Skeletal muscle tissue (tissue), 4 donors: ENCODE results near the gene FOXN1. TPM values are rescaled to one million over a fixed set of nuclear protein-coding genes. Genes with fewer than 3 reads are reported as not detected.

Source experiments
- H3K27ac ChIP-seq: one replicate; pipeline ENCODE4 v1.7.0; 2013; ENCODE audit warnings: mild to moderate bottlenecking, low read depth, low read length, inconsistent platforms
- H3K27me3 ChIP-seq, 3 donors: one replicate each; pipeline ENCODE4 v1.7.0; 2013; ENCODE audit warnings: low read length in 3 of 3; ENCODE audit not compliant: control insufficient read depth in 3 of 3, insufficient read depth in 3 of 3
- H3K36me3 ChIP-seq, 3 donors: one replicate each; pipeline ENCODE4 v1.7.0; 2013; ENCODE audit warnings: low read length in 3 of 3; ENCODE audit not compliant: control insufficient read depth in 3 of 3, insufficient read depth in 3 of 3
- H3K4me1 ChIP-seq, 3 donors: one replicate each; pipeline ENCODE4 v1.7.0; 2013; ENCODE audit warnings: low read length in 3 of 3, mild to moderate bottlenecking in 3 of 3; ENCODE audit not compliant: control insufficient read depth in 3 of 3, insufficient read depth in 3 of 3
- H3K4me3 ChIP-seq, 3 donors: one replicate each; pipeline ENCODE4 v1.7.0; 2013; ENCODE audit warnings: low read length in 3 of 3
- H3K9ac ChIP-seq, 3 donors: one replicate each; pipeline ENCODE4 v1.7.0; 2013; ENCODE audit warnings: low read length in 3 of 3, mild to moderate bottlenecking in 3 of 3, moderate library complexity in 2 of 3, low read depth in 1 of 3
- H3K9me3 ChIP-seq, 3 donors: one replicate each; pipeline ENCODE4 v1.7.0; 2013; ENCODE audit warnings: low read length in 3 of 3; ENCODE audit not compliant: control insufficient read depth in 3 of 3
- total RNA-seq: library from RNA; depleted of rRNA; stranded (reverse); fragments of >200 nt; gene quantifications from one replicate; pipeline ENCODE4 v1.2.3, GENCODE V29; 2014
- donor health status: Osteomylitis.

The FOXN1 gene
- total RNA-seq, 1 donor from 2014 or later = not detected

DNA sequence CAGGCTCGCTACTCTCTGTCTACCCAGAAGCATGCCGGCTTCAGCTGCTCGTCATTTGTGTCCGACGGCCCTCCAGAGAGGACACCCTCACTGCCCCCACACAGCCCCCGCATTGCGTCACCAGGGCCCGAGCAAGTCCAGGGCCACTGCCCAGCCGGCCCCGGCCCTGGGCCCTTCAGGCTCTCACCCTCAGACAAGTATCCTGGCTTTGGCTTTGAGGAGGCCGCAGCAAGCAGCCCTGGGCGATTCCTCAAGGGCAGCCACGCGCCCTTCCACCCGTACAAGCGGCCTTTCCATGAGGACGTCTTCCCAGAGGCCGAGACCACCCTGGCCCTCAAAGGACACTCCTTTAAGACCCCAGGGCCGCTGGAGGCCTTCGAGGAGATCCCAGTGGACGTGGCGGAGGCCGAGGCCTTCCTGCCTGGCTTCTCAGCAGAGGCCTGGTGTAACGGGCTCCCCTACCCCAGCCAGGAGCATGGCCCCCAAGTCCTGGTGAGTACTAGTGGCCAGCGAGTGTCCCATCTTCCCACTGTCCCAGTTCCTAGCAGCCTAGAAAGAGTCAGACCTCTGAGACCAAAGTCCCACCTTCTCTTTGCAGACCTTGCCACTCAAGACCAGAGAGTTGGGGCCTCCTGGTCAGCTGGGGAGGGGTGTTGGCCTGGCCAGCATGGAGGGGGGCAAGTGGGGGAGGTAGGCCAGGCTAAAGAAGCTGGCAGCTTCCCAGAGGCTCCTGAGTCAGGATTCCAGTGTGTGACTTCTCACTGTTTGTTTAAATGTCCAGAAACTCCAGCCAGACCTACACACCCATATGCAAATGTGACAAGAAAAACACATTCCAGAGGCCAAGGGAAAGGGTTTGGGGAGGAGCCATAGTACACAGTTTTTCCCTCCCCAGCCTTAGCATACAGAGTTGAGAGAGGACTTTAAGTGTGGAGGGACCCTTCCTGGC lies 18.6 kb downstream of the FOXN1 start:
- H3K4me1 ChIP-seq = no peaks in the 10 kb centered on the region
- H3K9me3 ChIP-seq = no peaks in the 10 kb centered on the region
- no peak overlapping the region for H3K27ac ChIP-seq
- no peaks in the 10 kb centered on the region for H3K27me3 ChIP-seq
- H3K36me3 ChIP-seq = no peaks in the 10 kb centered on the region
- no peak overlapping the region for H3K4me3 ChIP-seq
- no peak overlapping the region for H3K9ac ChIP-seq

DNA sequence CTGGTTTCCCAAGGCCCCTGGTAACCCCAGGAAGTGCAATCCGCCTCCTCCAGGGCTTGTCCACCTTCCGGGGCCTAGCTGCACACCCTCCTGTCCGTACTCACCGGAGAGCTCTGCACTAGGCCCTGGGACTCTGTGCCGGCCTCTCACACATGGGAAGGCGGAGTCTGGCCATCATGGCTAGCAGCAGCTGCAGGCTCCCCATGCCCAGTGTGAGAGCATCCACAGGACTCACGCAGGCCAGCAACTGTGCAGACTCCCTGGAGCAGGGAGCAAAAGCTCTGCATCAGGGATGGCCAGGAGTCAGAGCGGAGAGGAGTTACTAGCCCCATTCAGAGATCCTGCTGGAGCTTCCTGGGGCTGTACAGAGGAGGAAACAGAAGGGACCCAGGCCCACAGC lies 20.2 kb downstream of the FOXN1 start:
- Histone ChIP-seq H3K27me3 (peaks cover 0 to 8% (median 0%) of the 10 kb centered on the region in 3 donors), H3K4me1 (no peaks in the 10 kb centered on the region), H3K36me3 (no peaks in the 10 kb centered on the region), H3K9ac (no peak overlapping the region), H3K9me3 (no peaks in the 10 kb centered on the region), H3K27ac (no peak overlapping the region), H3K4me3 (no peak overlapping the region)

DNA sequence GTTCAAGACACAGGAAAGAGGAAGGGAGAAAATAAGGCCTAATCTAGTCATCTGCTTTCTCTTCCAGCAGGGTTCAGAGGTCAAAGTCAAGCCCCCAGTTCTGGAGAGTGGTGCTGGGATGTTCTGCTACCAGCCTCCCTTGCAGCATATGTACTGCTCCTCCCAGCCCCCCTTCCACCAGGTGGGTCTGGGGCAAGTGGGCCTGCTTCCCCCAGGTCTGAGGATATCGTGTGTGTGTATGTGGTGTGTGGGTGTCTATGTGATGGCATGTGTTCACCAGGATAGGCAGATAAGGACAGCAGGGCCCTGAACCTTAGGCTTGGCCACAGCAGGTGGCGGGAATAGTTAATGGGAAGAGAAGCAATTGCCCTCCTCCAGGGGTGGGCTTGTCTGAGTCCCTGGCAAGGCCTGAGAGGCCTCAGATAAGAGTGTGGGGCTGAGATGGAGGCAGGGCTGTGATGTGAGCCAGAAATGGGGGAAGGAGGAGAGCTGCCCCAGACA lies 21.1 kb downstream of the FOXN1 start:
- Histone ChIP-seq H3K9me3 (no peaks in the 10 kb centered on the region), H3K27ac (no peak overlapping the region), H3K4me3 (no peak overlapping the region), H3K4me1 (no peaks in the 10 kb centered on the region), H3K36me3 (no peaks in the 10 kb centered on the region), H3K27me3 (peaks cover 0 to 9% (median 0%) of the 10 kb centered on the region in 3 donors), H3K9ac (no peak overlapping the region)

DNA sequence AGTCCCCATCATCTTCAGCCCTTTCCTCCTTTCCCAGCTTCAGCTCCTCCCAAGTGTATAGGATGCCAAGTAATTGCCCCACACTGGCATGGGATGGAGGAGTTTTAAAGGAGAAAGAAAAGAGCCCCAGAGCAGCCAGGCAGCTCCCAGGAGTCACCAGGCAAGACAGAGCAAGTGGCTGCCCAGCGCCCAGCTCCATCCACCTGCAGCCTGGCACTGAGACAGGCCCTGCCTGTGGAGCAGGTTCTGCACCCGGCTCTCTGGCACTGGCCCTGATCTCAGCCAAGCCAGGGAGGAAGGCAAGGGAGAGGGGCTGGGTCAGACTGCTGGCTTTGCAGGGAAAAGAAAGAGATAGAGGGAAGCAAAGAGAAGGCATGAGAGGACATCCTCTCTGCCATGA lies 21.7 kb downstream of the FOXN1 start:
- H3K9me3 ChIP-seq = no peaks in the 10 kb centered on the region
- H3K27ac ChIP-seq = no peak overlapping the region
- no peaks in the 10 kb centered on the region for H3K36me3 ChIP-seq
- no peak overlapping the region for H3K9ac ChIP-seq
- H3K4me1 ChIP-seq = no peaks in the 10 kb centered on the region
- peaks cover 0 to 9% (median 0%) of the 10 kb centered on the region in 3 donors for H3K27me3 ChIP-seq
- H3K4me3 ChIP-seq = no peak overlapping the region

DNA sequence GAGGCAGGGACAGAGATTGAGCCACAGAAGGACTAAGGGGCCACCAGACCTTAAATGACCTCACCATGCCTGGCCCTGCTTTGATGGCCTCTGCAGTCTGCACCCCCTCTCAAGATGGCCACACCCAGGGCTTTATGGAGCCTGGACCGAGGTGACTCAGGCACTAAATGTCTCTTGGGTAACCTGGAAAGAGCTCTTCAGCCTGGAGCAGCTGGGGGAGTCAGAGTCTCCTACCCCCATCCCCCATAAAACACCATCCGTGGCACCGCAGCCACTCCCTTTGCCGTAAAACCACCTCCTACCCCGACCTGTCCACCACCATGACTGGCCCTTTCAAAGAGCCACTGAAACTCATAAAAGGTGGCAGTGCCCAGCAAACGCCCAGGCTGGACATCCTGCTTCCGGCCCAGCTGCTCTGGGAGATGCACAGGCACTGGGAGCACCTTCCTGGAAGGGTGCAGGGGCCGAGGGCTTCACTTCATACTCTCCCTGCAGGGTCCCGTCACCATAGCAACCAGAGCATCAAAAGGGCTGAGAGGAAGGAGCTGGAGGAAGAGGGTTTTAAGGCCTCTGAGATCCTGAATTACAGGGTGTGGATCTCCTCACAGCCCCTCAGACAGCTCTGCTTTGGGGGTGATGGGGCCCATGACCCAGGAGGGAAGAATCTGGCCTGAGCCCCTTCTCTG lies 22.3 kb downstream of the FOXN1 start:
- no peak overlapping the region for H3K27ac ChIP-seq
- H3K4me3 ChIP-seq = no peak overlapping the region
- H3K36me3 ChIP-seq = no peaks in the 10 kb centered on the region
- no peaks in the 10 kb centered on the region for H3K4me1 ChIP-seq
- H3K9ac ChIP-seq = no peak overlapping the region
- peaks cover 0 to 9% (median 1%) of the 10 kb centered on the region in 3 donors for H3K27me3 ChIP-seq
- H3K9me3 ChIP-seq = no peaks in the 10 kb centered on the region

DNA sequence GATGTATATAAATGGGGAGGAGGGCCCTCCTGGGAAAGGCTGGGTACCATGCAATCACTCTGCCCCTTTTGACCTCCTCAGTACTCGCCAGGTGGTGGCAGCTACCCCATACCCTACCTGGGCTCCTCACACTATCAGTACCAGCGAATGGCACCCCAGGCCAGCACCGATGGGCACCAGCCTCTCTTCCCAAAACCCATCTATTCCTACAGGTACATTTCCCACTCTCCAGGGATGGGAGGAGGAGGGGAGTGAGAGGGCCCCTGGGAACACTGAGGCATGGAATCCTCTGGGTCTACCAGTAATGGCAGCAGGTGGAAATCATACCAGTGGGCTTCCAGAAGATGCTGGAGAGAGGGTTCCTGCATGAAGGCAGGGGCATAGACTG lies 22.9 kb downstream of the FOXN1 start:
- Histone ChIP-seq H3K36me3 (no peaks in the 10 kb centered on the region), H3K4me3 (no peak overlapping the region), H3K4me1 (no peaks in the 10 kb centered on the region), H3K9me3 (no peaks in the 10 kb centered on the region), H3K27me3 (peaks cover 0 to 9% (median 4%) of the 10 kb centered on the region in 3 donors), H3K9ac (no peak overlapping the region), H3K27ac (no peak overlapping the region)

DNA sequence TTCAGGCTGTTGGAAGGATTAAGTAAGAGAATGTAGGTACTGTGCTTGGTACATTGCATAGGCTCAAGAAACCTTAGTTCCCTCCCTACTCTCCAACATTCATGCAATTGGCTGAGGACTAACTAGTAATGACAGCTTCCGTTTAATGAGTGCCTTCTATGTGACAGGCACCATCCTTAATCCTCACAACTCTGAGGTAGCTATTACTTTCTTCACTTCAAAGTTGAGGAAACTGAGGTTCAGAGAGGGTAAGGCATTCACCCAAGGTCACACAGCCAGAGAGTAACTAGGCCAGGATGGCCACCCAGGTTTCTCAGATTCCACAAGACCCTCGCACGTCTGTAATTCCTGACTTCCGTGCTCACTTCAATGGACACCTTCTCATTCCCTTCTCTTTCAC lies 24.1 kb downstream of the FOXN1 start:
- H3K9ac ChIP-seq = no peak overlapping the region
- peaks cover 0 to 9% (median 4%) of the 10 kb centered on the region in 3 donors for H3K27me3 ChIP-seq
- no peak overlapping the region for H3K27ac ChIP-seq
- H3K4me3 ChIP-seq = no peak overlapping the region
- H3K9me3 ChIP-seq = no peaks in the 10 kb centered on the region
- H3K4me1 ChIP-seq = no peaks in the 10 kb centered on the region
- no peaks in the 10 kb centered on the region for H3K36me3 ChIP-seq

DNA sequence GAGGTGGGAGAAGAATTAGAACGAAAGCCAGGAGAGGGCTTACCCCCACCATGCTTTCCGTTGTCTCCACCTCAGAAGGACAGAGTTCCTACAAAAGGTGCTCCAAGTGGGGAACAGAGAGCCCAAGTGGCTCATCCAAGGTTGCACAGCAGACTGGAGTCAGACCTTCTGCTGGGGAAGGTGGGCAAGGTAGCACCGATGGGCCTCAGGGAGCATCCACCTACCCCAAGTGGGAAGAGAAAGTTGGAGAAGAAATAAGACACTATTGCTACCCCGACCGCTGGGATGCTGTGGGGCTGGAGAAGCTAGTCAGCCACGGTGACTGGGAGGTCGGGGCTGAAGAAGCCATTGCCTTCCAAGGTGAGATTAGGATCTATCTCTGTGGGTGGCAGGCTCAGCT lies 24.8 kb downstream of the FOXN1 start:
- Histone ChIP-seq H3K27me3 (peaks cover 0 to 9% (median 4%) of the 10 kb centered on the region in 3 donors), H3K4me3 (no peak overlapping the region), H3K36me3 (no peaks in the 10 kb centered on the region), H3K4me1 (no peaks in the 10 kb centered on the region), H3K27ac (no peak overlapping the region), H3K9ac (no peak overlapping the region), H3K9me3 (no peaks in the 10 kb centered on the region)

DNA sequence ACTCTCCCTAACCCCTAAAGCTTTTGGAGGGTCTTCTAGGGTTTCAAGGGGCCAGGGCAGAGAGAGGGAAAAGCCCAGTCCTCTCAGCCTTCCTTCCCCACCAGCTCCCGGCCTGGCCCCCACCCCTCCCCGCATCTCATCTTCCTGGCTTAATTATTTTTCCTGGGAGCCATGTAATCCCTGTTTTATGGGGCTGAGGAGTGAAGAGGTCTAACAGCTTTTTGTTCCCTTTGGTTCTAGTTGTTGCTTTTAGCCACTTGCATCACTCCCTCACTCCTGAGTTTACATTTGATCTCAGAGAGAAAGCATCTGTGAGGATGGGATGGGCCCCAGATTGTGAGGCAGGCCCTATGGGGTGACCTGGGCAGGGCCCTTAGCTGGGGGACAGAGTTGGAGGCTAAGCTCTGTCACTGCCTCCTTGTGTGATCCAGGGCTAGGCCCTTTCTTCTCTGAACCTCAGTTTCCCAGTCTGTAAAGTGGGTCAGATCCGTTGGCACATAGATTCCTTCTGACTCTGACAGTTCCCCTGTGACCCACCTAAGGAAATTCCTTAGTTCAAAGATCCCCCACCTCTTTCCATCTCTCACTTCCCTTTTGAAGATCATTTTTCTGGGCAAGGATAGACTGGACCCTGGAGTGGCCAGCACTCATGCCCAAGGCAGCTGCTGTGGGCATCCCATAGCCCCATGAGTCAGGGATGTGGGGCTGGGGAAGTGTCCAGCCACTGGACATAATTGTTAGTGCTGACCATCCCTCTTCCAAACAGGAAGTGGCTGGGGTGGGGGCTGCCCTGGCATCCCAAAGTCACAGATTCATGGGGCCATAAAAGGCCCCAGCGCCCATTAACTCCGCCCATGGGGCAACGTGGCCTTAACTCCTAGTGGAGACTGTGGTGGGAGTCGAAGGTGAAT lies 26.2 kb downstream of the FOXN1 start:
- Histone ChIP-seq H3K36me3 (no peaks in the 10 kb centered on the region), H3K4me3 (no peak overlapping the region), H3K27me3 (peaks cover 0 to 9% (median 4%) of the 10 kb centered on the region in 3 donors), H3K9ac (no peak overlapping the region), H3K27ac (no peak overlapping the region), H3K4me1 (no peaks in the 10 kb centered on the region), H3K9me3 (no peaks in the 10 kb centered on the region)
